NCI-H1105 treated with DMSO at 0.1 percent for 48 hours (cell line): ENCODE results near the gene TMEM256.

Experiments used
- DNase-seq: peaks from one replicate; lab custom pipeline; 2025; lab: John Stamatoyannopoulos, UW

The TMEM256 gene

GRCh38 chr17:7429722-7430121 lies 25.8 kb upstream of the TMEM256 start:
- DNase-seq: no peak

GRCh38 chr17:7428557-7428956 lies 24.7 kb upstream of the TMEM256 start, which contains the start of gene SPEM3:
TSS of gene SPEM3 (plus strand) at chr17:7428857. CDS start at chr17:7428903, 46 bp downstream.
- no peak for DNase-seq

- DNase-seq: no peak
Observed at GRCh38 chr17:7427549-7427948, 23.7 kb upstream of the TMEM256 start.

GRCh38 chr17:7426896-7427489 lies 23.1 kb upstream of the TMEM256 start:
- DNase-seq: no peak

GRCh38 chr17:7426203-7426863 lies 22.4 kb upstream of the TMEM256 start:
- no peak for DNase-seq

GRCh38 chr17:7425756-7426155 lies 21.9 kb upstream of the TMEM256 start:
- no peak for DNase-seq

GRCh38 chr17:7425316-7425715 lies 21.4 kb upstream of the TMEM256 start, which contains the start of gene SPEM2:
TSS of gene SPEM2 (plus strand) at chr17:7425616. CDS start at chr17:7425689, 73 bp downstream.
- no peak for DNase-seq

- DNase-seq: no peak
Observed at GRCh38 chr17:7423679-7424078, 19.8 kb upstream of the TMEM256 start.

GRCh38 chr17:7421186-7421585 lies 17.3 kb upstream of the TMEM256 start:
- DNase-seq: no peak

- no peak for DNase-seq
Observed at GRCh38 chr17:7419819-7420610, 16.1 kb upstream of the TMEM256 start, which contains the start of gene SPEM1. TSS of gene SPEM1 (plus strand) at chr17:7420324. CDS start at chr17:7420385, 61 bp downstream.

GRCh38 chr17:7418472-7419152 lies 14.7 kb upstream of the TMEM256 start:
- no peak for DNase-seq

GRCh38 chr17:7417056-7417655 lies 13.3 kb upstream of the TMEM256 start:
- no peak for DNase-seq

- no peak for DNase-seq
Observed at GRCh38 chr17:7416323-7416722, 12.4 kb upstream of the TMEM256 start.

- no peak for DNase-seq
Observed at GRCh38 chr17:7415784-7416183, 11.9 kb upstream of the TMEM256 start.

- no peak for DNase-seq
Observed at GRCh38 chr17:7414837-7415236, 10.9 kb upstream of the TMEM256 start.

- DNase-seq: no peak
Observed at GRCh38 chr17:7413346-7413985, 9.6 kb upstream of the TMEM256 start.

- no peak for DNase-seq
Observed at GRCh38 chr17:7411427-7411750, 7.5 kb upstream of the TMEM256 start.

- no peak for DNase-seq
Observed at GRCh38 chr17:7410634-7411426, 6.9 kb upstream of the TMEM256 start.

- no peak for DNase-seq
Observed at GRCh38 chr17:7409716-7410115, 5.8 kb upstream of the TMEM256 start.

- DNase-seq: no peak
Observed at GRCh38 chr17:7408863-7409262, 5.0 kb upstream of the TMEM256 start.
